HG03095 (cell line): ENCODE data around the gene CIB2.

Experiments used
- ATAC-seq: cut with Tn5 transposase; IDR thresholded peaks from one replicate; pipeline ENCODE4 v1.9.1; 2021; ENCODE audit warnings: moderate library complexity; ENCODE audit not compliant: unreplicated experiment

The CIB2 gene

DNA sequence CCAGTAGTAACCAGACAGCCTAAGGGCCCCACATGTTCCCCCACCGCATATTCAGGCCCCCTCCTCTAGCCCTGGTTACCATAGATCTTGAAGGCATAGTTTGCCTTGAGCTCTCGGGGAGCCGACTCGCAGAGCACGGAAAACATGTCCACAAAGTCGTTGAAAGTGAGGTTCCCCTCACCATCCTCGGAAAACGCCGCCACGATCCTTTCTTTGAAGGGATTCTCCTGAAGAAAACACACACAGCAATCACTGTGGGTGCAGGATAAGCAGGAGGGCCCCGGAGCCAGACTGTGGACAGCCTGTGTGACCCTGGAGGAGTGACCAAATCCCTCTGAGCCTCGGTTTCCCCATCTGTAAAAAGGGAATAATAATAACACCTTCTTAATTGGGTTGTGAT lies 22.1 kb downstream of the CIB2 start:
- ATAC-seq = no peak

DNA sequence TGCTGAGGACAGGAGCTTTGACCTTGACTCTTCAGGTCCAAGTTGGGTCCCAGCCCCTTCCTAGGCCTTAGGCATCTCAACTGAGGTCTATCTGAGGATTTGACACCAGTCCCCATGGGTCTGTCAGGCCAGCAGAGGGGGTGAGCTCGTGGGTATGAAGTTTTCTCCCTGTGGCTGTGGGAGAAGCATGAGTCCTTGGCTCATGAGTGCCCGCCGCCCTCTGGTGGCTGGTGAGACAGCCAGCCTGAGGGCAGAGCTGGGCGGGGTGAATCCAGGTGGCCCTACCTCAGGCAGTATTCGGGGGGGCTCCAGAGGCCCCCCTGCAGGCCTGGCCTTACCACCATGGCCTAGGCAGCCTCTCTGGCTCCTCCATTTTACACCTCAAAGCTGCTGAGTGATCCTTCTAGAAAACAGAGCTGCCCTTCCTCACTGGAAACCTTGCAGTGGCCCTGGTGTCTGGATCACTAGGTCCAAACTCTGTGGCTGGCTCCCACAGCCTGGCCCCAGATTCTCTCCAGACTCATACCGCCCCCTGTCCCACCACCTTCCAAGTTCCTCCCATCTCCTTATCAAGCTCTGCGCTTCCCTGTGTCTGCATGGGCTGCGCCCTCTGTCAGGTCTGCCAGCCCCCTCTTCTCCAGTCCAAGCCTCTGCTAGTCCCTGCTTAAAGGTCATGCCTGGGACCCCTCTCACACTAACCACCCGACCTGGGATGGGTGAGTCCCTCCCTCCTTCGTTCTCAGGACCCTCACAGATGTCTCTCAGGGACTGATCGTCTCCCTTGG lies 22.8 kb downstream of the CIB2 start:
- ATAC-seq = no peak

DNA sequence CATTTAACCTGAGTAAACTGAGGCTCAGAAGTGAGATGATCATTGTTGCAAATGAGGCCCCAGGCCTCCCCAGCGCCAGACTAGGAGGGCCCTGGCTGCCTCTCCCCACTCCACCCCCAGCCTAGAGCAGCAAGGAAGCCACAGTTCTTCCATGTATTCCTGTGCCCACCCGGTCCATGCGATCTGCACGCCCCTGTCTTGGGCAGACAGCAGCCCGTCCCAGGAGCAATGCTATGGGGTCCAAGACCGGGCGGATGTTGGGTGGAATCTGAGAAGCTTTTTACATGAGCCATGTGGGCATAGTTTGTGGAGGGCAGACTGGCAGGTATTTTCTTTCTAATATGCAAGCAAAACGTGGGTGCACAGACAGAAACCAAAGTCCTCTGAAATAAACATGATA lies 23.8 kb downstream of the CIB2 start:
- no peak for ATAC-seq

DNA sequence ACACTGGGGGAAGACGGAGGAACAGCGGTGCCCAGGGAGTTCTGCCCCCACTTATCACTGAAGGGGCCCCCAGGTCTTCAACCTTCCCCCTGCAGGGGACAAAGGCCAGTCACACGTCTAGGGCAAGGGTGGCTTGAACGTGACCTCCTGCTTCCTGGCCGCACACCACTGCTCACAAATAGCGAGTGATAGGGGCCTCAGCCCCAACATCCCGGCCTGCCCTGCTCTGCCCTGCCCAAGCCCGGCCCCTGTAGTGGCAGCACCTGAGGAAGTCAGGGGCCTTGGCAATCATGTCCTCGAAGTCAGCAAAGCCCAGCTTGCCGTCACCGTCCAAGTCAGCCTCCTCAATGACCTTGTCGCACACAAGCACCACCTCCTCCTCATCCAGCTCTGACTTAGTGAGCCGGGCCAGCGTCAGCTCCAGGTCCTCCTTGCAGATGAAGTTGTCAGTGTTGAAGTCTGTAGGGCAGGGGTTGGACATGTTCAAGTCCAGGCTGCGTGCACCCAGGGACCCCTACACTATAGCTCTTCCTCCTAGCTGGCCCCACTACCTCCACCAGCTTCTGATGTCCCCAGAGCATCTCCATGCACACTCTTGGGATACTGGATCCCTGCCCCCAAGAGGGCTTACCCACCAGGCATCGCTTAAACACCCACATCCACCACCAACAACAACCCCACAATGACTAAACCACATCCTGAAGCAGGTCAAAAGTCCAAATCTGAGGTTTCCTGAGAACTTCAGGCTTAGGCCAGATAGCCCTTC lies 25.6 kb downstream of the CIB2 start:
- no peak for ATAC-seq

DNA sequence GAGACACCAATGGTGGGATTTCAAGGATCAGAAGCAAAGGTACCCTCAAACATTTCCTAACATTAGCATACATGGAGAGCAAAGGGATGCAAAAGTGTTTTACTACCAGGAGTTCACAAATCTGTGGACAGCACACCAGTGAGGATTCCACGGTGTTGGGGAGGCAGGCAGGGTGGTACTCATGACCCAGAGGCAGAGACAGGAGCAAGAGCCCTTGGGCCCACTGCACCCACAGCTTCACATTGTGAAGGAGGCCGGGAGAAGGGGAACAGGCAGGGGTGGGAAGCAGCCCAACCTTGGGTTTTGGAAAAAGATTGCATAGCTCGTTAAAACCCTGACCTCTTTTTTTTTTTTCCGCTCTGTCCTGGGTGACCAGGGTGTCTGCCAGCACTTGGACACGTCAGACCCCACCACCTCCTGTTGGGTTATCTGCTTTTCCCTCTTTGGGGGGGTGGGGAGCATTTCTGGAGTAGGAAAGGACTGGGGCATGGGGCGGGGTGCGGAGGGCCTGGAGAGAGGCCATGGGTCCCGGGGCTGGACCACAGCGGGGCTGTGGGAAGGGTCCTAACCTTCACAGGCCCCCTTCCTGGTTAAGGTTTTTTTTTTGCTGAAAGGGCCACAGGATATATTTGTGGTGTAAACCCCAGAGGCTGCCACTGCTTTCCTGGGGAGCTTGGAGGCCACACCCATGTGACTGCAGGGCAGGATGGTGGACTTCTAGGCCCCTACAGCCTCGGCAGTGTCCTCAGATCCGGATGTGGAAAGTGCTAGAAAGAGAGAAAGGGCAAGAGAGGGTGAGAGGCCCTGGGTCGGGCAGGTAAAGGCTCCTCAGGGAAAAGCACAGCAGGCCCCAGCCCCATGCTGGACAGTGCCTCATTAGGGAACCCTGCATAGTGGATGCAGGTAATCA lies 26.4 kb downstream of the CIB2 start:
- ATAC-seq = no peak

DNA sequence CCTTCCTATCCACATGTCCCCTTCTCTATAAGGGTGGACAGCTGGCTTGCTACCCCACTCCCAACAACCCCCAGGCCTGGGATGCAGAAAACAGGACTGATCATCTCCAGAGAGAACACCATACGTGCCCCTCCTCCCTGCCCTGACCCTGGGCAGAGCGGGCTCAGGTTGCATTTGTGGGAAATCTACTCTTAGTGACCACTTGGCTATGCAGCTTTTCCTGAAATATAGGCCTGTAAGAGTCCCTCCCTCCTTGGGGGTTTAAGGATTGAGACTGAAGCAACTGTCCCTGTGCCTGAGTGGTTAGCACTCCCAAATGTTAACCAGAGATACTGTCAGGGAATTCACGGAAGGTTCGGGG lies 27.1 kb downstream of the CIB2 start:
- peak; percentile 18 for ATAC-seq

DNA sequence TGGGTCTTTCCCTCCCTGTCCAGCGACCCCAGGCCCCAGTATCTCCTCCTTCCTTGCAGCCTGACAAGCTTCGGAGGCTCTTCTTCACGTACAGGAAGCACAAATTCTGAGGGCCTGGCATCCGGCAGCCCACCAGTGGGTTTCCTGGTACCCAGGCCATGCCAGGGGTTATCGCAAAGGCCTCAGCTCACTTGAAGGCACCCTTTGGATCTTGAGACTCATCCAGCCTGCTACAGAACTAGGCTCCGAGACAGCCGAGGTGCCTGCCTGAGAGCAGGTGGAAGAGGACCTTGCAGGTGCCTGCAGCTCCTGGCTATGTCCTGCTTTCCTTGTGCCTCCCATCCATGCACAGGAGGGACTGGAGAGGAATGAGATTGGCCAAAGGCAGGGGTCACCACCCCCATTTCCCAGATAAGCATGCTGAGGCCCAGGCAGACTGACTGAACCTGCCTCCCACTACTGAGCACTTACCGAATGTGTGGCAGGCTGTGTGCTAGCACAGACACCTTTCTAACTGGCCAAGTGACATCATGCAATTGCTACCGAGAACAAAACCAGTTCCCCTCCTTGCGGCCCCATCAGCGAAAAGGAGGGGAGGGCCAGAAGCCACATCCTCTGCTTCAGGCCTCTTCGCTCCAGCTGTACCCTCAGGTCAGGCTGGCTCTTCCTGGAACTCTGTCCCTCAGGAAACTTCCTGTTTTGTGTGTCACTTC lies 27.7 kb downstream of the CIB2 start:
- ATAC-seq = peak; percentile 85

DNA sequence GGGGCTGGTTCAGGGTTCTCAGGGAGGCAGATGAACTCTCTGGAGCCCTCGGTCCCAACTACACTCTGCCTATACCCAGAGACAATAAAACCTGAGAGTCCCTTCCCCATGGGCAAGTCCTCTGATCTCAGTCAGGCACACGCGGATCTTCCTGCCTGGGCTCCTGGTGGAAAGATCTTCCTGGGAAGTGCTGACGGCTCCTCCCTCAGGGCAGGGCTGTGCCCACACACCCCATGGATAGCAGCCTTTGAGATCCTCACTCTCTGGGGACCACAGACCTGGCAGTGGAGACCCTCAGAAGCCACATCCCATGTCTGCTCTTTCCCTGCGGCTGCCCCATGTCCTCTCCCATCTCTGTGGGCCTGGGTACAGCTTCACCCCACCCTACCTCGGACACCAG lies 28.5 kb downstream of the CIB2 start:
- ATAC-seq = no peak

DNA sequence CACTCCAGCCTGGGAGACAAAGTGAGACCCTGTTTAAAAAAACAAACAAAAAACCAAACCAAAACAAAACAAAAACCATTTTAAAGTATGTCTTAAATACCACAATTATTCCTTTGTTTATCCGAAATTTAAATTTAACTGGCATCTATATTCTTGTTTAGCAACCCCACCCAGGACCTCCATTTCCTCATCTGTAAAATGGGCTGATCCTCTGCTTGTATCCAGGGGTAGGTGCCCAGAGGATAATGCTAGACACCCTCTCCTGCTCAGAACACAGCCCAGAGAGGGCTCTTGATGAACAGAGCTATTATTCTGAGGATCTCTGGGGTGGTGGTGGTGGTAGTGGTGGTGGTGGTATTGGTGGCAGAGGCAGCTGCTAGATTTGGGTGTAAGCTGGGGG lies 29.0 kb downstream of the CIB2 start:
- no peak for ATAC-seq

DNA sequence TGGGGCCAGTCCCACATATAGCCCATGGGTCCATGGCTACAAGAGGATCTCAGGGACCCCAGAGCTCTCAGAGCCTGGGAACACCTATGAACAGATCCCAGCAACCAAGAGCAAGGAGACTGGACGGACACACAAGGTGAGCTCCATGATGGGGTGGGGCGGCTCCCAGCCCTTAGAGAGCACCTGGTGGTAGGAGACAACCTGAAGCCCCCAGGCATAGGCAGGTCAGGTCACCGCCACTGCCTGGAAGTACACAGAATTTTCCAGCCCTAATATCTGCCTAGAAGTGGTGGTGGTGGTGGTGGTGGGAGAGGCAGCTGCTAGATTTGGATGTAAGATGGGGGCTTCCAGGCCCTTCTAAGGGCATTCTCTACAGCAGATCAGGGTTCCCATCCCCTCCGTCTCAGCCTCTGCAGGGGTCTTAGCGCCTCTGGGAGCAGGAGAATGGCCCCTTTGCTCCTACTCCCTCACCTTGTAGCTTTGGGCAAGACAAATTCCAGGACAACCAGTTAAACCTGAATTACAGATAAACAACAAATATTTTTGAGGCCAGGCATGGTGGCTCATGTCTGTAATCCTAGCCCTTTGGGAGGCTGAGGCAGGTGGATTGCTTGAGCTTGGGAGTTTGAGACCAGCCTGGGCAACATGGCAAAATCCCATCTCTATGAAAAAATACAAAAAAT lies 29.7 kb downstream of the CIB2 start:
- no peak for ATAC-seq

DNA sequence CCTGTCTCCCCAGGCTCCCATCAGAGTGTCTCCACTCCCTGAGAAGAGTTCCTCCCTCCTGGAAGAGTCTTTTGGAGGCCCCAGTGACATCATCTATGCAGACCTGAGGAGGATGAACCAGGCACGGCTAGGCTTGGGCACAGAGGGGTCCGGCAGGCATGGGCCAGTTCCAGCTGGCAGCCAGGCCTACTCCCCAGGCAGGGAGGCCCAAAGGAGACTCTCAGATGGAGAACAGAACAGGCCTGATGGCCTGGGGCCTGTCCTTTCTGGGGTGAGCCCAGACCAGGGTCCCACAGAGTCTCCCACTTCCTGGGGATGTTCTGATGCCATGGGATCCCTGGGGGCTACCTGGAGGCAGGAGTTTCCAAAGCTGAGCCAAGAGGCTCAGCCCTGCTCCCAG lies 30.4 kb downstream of the CIB2 start:
- ATAC-seq = no peak

DNA sequence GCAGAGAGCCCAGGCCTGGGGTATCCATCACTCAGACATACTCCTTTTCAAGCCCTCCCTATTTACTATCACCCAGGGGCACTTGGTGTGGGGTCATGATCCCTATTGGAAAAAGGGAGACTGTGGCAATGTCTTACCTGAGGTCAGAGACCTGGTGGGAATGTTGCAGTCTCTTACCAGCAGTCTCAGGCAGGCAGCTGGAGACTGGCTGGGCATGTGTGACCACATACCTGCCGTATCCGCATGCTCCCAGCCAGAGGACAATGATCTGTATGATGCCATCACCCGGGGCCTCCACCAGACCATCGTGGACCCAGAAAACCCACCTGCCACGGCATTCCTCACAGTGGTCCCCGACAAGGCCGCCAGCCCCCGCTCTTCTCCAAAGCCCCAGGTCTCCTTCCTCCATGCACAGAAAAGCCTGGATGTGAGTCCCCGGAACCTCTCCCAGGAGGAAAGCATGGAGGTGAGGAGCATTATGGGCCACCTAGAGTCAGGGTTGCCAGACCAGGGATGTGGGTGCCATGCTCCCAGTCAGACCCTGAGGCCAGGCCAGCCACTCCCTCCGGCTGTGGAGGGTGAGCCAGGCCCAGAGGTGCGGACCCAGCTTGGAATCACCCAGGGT lies 33.0 kb downstream of the CIB2 start:
- no peak for ATAC-seq

DNA sequence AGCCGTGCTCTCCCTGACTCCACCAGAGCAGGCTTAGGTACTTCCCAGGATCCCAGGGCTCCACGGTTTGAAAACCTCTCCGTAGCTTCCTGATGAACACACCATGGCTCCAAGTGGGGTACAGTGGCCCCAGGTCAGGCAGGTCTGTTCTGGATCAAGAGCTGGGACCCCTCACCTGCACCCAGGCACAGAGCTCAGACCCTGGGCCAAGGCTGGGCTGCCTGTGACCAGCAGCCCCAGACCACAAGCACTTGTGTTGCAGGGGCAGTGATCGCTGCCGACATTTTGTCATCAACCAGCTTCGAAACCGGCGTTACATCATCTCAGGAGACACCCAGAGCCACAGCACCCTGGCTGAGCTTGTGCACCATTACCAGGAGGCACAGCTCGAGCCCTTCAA lies 33.6 kb downstream of the CIB2 start:
- no peak for ATAC-seq

DNA sequence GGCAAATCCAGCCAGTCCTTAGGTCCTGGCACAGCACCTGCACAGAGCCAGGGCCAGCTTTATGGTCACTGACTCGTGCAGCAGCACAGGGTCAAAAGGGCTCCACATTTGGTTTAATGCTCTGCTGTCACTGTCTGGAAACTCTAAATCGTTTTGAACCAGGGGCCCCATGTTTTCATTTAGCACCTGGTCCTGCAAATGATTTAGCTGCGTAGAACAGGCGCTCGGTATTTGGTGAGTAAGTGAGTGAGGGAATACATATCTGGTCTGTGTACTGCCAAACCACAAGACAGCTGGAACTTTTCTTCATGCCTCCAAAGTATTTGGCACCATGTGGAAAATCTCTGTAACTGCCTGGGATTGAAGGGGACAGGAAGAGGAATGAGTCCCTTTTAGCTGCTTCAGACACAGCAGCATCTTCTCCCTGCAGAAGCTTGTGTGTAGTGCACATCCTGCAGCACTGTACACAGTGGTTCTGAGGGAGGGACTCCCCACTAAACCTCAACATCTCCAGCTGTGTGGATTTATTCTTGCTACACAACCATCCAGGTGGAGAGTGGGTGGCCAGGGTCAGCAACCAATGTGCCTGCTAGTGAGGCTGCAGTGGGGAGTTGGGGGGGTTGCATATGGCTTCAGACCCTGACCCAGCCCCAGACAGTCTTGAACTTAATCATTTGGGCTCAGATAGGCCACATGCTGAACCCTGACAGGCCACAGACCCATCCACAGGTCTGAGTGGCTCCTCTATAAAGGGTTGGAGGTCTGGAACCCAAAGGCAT lies 37.8 kb downstream of the CIB2 start:
- ATAC-seq = no peak

DNA sequence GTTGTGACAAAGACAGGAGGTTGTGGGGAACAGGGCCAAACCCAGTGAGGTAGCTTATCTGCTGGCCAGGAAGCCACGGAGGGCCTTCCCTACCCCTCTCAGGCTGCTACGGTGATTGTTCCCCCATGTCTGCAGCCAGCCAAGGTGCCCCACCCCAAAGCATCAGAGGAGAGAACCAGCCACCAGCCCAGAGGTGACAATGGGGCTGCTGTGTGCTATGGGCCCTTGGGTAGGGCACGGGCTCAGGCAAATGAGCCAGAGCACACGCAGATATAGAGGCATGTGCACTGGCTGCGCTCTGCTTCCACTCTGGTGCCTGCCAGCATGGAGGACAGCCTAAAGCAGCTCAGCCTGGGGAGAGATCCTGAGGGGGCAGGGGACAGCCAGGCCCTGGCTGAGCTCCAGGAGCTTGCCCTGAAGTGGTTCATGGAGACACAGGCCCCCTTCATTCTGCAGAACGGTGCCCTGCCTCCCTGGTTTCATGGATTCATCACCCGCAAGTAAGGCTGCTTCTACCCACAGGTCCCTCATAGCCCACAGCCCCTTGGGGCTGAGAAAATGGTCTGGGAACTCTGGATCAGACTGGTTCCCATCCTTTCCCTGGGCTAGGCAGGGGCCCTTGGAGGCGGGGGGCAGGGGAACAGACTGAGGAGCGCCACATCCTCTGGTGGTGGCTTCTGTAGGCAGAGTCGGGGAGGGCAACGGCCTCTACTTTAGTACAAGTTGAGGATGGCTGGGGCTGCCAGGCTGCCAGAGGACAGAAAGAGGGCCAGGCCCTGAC lies 38.8 kb downstream of the CIB2 start, which contains the start of gene SH2D7:
TSS of gene SH2D7 (plus strand) at position 301 of the 781 bp plus-strand sequence. CDS start at position 325, 24 bp downstream.
- no peak for ATAC-seq

DNA sequence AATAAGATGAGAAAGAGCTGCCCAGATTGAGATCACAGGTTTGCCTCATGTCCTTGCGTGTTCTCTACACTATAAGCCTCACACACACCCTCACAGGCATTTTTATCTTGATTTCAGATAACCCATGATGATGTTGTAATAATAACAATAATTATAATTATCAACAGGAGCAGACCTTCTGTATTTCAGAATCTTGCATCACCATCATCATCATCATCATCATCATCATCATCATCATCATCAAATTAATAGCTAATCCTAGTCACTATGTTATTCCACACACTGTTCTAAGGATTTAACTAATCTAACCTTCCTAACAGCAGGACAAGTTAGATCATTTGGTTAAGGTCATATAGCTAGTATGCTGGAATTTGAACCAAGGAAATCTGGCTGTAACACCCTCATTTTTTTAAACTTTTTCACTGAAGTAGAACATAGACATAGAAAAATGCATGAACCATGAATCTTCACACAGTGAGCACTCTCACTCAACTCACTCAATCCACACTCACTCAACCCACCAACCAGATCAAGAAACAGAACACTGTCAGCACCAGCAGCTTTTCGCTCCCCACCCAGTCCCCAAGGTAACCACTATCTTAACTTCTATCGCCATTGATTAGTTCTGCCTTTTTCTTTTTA lies 40.7 kb downstream of the CIB2 start:
- ATAC-seq = no peak

DNA sequence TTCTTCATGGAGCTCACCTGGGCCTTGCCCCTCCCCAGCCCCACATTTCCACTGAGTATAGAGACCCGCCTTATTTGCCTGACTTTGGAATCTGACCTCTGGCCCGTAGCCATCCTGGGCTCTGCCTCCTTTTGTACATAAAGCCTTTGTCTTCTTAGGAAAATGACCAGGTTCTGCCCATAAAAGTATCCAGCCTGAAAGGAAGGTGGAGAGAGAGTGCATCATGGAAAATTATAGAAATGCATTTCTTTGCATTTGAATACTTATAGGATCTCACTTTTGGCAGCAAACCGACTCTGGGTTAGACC lies 42.5 kb downstream of the CIB2 start:
- ATAC-seq = no peak
